Heart left ventricle (tissue), 16 donors: ENCODE data around the gene UQCC2. TPM values are rescaled to one million over a fixed set of nuclear protein-coding genes. Genes with fewer than 3 reads are reported as not detected.

ENCODE experiments used
- ATAC-seq, 4 donors: fragments of 200-7000 bp; cut with Tn5 transposase; one replicate each; pipeline ENCODE4 v1.9.1; 2020 to 2022; ENCODE audit warnings: moderate library complexity in 4 of 4, mild to moderate bottlenecking in 3 of 4, moderate number of reproducible peaks in 1 of 4
- DNase-seq, 5 donors: peaks; one replicate each; pipeline ENCODE4 v3.0.0-alpha.2; 2020
- H3K27ac ChIP-seq, 12 donors: fragments of 200-600 bp; sonication (generic) in 4 of 12; one replicate each; pipeline versions ENCODE4 v1.5.0 to v1.8.0; 2016 to 2022; ENCODE audit warnings: mild to moderate bottlenecking in 2 of 12
- H3K27me3 ChIP-seq, 9 donors: fragments of 200-600 bp; sonication (generic) in 2 of 9; one replicate each; pipeline versions ENCODE4 v1.5.1 to v1.8.0; 2016 to 2022; ENCODE audit warnings: mild to moderate bottlenecking in 3 of 9
- H3K36me3 ChIP-seq, 9 donors: fragments of 200-600 bp; sonication (generic) in 2 of 9; one replicate each; pipeline versions ENCODE4 v1.5.0 to v1.8.0; 2018 to 2022; ENCODE audit warnings: mild to moderate bottlenecking in 2 of 9
- H3K4me1 ChIP-seq, 12 donors: fragments of 200-600 bp; sonication (generic) in 4 of 12; one replicate each; pipeline versions ENCODE4 v1.5.0 to v1.8.0; 2016 to 2022; ENCODE audit warnings: mild to moderate bottlenecking in 3 of 12
- H3K4me3 ChIP-seq, 12 donors: fragments of 200-600 bp; sonication (generic) in 4 of 12; one replicate each; pipeline versions ENCODE4 v1.5.0 to v1.8.0; 2017 to 2022; ENCODE audit warnings: mild to moderate bottlenecking in 9 of 12, moderate library complexity in 4 of 12
- H3K9me3 ChIP-seq, 12 donors: fragments of 200-600 bp; sonication (generic) in 4 of 12; one replicate each; pipeline versions ENCODE4 v1.5.0 to v1.8.0; 2016 to 2022; ENCODE audit warnings: mild to moderate bottlenecking in 1 of 12
- POLR2A ChIP-seq, 2 donors: fragments of 450-650 bp; IDR thresholded peaks; one replicate each; pipeline ENCODE4 v1.6.1; 2017; ENCODE audit warnings: antibody characterized with exemption in 2 of 2, mild to moderate bottlenecking in 2 of 2, moderate library complexity in 2 of 2
- WGBS, 4 donors: extraction: QIAGEN DNeasy Blood & Tissue Kit in 2 of 4; methylation state at CpG; one replicate each; pipeline versions ENCODE4 v1.1.5 to v1.1.7; 2013 to 2018; 5-methylcytosine and 5-hydroxymethylcytosine counted together
- intact Hi-C, 10 donors: fragments of 100-400 bp; cut with DNase I; formaldehyde crosslinking; loops; one replicate each; pipeline versions ENCODE4 v1.11.1 to v1.14.2; 2022
- polyA plus RNA-seq, 2 donors: library from polyadenylated mRNA; stranded (reverse); fragments of 200-250 nt; gene quantifications; one replicate each; pipeline ENCODE4 v1.2.3, GENCODE V29; 2013
- total RNA-seq, 9 donors: library from RNA; depleted of rRNA in 2 of 9; stranded (reverse); fragments of >200 nt in 2 of 9; fragmentation: NEBNext Ultra II Directional in 3 of 9; extraction: Animal tissue kit (Norgen Biotek cat#: 25700) in 3 of 9; gene quantifications; one replicate each; pipeline versions ENCODE4 v1.1.0 to v1.2.4, GENCODE V29; 2016 to 2023
- TF ChIP-seq, protein P1 (sequence below), 12 donors: fragments of 200-600 bp; sonication (generic) in 4 of 12; IDR thresholded peaks; one replicate each; pipeline versions ENCODE4 v1.5.0 to v1.8.0; 2018 to 2022; ENCODE audit warnings: antibody characterized with exemption in 12 of 12, mild to moderate bottlenecking in 5 of 12
- donor health status: ischemic (EF 13 %, LVEDD 7.1; RV severe dilation, severe dysfunction).
- donor health status: healthy with polysubstance abuse.
- donor health status: DM: no; HTN: yes; CAD: no.
- donor health status: DM: no; HTN: no; CAD: no.
- donor health status: ischemic (EF 25% LVEDD 6.9; RV normal size, moderate dysfunction).
- donor health status: ischemic (EF 25% LVEDD 5.7; RV mildly dilated, moderate dysfunction).
- donor health status: healthy.
- donor health status: DM: yes; HTN: yes; CAD: no.
- donor health status: ischemic (EF 35%, LVEDD 5.7; RV mildly dilated, moderate dysfunction).
- donor health status: nonischemic (EF 11% LVEDD 7.7; RV severe dilation, severe dysfunction).
- donor health status: DM: yes; HTN: yes; CAD: no.
- donor health status: PGD.
- donor health status: ischemic (EF 29% LVEDD 5.4; RV normal size, mild dysfunction).
- donor health status: nonischemic (EF 23%, LVEDD 6.1; RV moderate dilation, normal function).

The UQCC2 gene
- total and polyA plus RNA-seq, 11 donors: 88.5 to 496 (median 195) TPM

GRCh38 chr6:33689148-33689494 is 22.4 kb downstream of the UQCC2 start:
- ATAC-seq (no peak), DNase-seq (no peak)
- intact Hi-C loops: no loop called here
- H3K9me3 ChIP-seq: no peaks in the 10 kb centered on the region
- peaks cover 0 to 79% (median 45%) of the 10 kb centered on the region in 9 donors for H3K36me3 ChIP-seq
- H3K4me3 ChIP-seq: no peak overlapping the region
- TF ChIP-seq POLR2A (IDR thresholded peaks at IDR 0.05): no peak
- TF ChIP-seq, protein P1, sequence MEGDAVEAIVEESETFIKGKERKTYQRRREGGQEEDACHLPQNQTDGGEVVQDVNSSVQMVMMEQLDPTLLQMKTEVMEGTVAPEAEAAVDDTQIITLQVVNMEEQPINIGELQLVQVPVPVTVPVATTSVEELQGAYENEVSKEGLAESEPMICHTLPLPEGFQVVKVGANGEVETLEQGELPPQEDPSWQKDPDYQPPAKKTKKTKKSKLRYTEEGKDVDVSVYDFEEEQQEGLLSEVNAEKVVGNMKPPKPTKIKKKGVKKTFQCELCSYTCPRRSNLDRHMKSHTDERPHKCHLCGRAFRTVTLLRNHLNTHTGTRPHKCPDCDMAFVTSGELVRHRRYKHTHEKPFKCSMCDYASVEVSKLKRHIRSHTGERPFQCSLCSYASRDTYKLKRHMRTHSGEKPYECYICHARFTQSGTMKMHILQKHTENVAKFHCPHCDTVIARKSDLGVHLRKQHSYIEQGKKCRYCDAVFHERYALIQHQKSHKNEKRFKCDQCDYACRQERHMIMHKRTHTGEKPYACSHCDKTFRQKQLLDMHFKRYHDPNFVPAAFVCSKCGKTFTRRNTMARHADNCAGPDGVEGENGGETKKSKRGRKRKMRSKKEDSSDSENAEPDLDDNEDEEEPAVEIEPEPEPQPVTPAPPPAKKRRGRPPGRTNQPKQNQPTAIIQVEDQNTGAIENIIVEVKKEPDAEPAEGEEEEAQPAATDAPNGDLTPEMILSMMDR (IDR thresholded peaks at IDR 0.05): no peak
- no peak overlapping the region for H3K27ac ChIP-seq
- no peaks in the 10 kb centered on the region for H3K27me3 ChIP-seq
- 77 to 96% (median 83%) methylated on average over 12 of the region's 12 CpGs for WGBS, 4 donors
- H3K4me1 ChIP-seq: peaks cover 0 to 42% (median 30%) of the 10 kb centered on the region in 12 donors

DNA sequence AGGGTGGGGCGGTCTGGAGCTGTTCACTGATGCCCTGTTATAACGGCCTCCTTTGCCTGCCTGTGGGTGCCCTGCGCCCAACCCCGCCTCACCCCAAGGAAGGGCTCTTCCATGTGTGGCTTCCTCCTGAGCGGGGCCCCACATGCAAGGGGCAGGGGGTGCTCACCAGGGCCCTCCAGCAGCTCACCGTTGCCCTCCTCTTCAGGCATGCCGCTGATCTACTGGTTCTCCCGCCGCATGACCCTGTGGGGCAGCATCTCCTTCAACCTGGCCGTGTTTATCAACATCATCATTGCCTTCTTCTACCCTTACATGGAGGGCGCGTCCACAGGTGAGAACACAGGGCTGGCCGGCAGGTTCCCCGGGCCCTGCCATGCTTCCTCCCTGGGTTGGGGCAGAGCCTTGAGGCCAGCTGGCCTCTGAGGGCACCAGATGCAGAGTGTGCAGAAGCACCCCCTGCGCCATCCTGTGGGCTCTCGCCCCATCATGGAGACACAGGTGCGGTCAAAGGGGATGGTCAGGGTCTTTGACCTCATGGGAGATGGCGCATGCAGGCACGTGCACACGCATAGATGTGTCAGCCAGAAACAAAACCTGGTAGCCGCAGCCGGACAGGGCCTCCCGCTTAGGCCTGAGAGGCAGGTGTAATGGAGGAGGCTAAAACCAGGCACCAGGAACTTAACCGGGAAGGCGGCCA is 22.9 kb downstream of the UQCC2 start:
- DNase-seq (peak in 1 of 5 donors; percentile 12), ATAC-seq (no peak)
- TF ChIP-seq, protein P1 (IDR thresholded peaks at IDR 0.05): no peak
- TF ChIP-seq POLR2A (IDR thresholded peaks at IDR 0.05): no peak
- Histone ChIP-seq H3K9me3 (no peaks in the 10 kb centered on the region), H3K27ac (no peak overlapping the region), H3K27me3 (no peaks in the 10 kb centered on the region), H3K36me3 (peaks cover 0 to 80% (median 46%) of the 10 kb centered on the region in 9 donors), H3K4me3 (no peak overlapping the region), H3K4me1 (peaks cover 0 to 37% (median 25%) of the 10 kb centered on the region in 12 donors)
- 91 to 95% (median 93%) methylated on average over 20 to 25 of the region's 25 CpGs for WGBS, 4 donors
- intact Hi-C loops: no loop called here

DNA sequence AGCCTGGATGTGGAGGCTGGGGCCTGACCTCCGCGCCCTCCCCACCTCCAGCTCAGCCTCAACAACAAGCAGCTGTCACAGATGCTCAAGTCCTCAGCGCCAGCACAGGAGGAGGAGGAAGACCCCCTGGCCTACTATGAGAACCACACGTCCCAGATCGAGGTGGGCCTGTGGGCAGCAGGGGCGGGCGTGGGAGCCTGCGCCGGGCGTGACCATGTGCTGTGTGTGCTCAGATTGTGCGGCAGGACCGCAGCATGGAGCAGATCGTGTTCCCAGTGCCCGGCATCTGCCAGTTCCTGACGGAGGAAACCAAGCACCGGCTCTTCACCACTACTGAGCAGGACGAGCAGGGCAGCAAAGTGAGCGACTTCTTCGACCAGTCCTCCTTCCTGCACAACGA is 23.5 kb downstream of the UQCC2 start:
- 95 to 100% (median 96%) methylated on average over 3 to 20 of the region's 20 CpGs for WGBS, 4 donors
- intact Hi-C loops: no loop called here
- peak in 1 of 5 donors; percentile 16 for DNase-seq
- no peak overlapping the region for H3K4me3 ChIP-seq
- H3K36me3 ChIP-seq: peaks cover 0 to 82% (median 46%) of the 10 kb centered on the region in 9 donors
- peaks cover 0 to 31% (median 19%) of the 10 kb centered on the region in 12 donors for H3K4me1 ChIP-seq
- no peak for ATAC-seq
- H3K9me3 ChIP-seq: no peaks in the 10 kb centered on the region
- TF ChIP-seq, protein P1 (IDR thresholded peaks at IDR 0.05): no peak
- TF ChIP-seq POLR2A (IDR thresholded peaks at IDR 0.05): no peak
- H3K27ac ChIP-seq: no peak overlapping the region
- H3K27me3 ChIP-seq: no peaks in the 10 kb centered on the region

- H3K9me3 ChIP-seq: no peaks in the 10 kb centered on the region
- ATAC-seq (no peak), DNase-seq (no peak)
- TF ChIP-seq, protein P1 (IDR thresholded peaks at IDR 0.05): no peak
- H3K27ac ChIP-seq: no peak overlapping the region
- H3K4me3 ChIP-seq: no peak overlapping the region
- peaks cover 0 to 88% (median 48%) of the 10 kb centered on the region in 9 donors for H3K36me3 ChIP-seq
- 93 to 97% (median 96%) methylated on average over 26 to 27 of the region's 27 CpGs for WGBS, 4 donors
- intact Hi-C loops: no loop called here
- peaks cover 0 to 23% (median 12%) of the 10 kb centered on the region in 12 donors for H3K4me1 ChIP-seq
- H3K27me3 ChIP-seq: no peaks in the 10 kb centered on the region
These were observed 24.2 kb downstream of the UQCC2 start for GRCh38 chr6:33686981-33687975.
